B cell (primary cell): ENCODE measurements around the gene DHRS12. TPM values are rescaled to one million over a fixed set of nuclear protein-coding genes. Genes with fewer than 3 reads are reported as not detected.

Experiments used
- ATAC-seq: fragments of 200-7000 bp; cut with Tn5 transposase; one replicate; pipeline ENCODE4 v1.10.0; 2021; ENCODE audit warnings: low read depth, mild to moderate bottlenecking, moderate number of reproducible peaks, moderate library complexity
- CTCF ChIA-PET: fragments of 350-600 bp; sonication (Branson Sonifier 250); formaldehyde crosslinking; loops from one replicate; lab custom pipeline; 2021; ENCODE audit warnings: antibody characterized with exemption, inconsistent platforms; lab: Charles Lee
- POLR2A ChIA-PET: fragments of 350-600 bp; sonication (Branson Sonifier 250); formaldehyde crosslinking; loops from one replicate; lab custom pipeline; 2021; ENCODE audit warnings: antibody characterized with exemption; lab: Charles Lee
- DNase-seq: peaks from one replicate; pipeline ENCODE4 v3.0.0; 2013
- H2AFZ ChIP-seq: 2 replicates; pipeline ENCODE4 v1.6.1; 2012; ENCODE audit warnings: mild to moderate bottlenecking, low read depth, low read length; ENCODE audit not compliant: insufficient read depth, poor library complexity, severe bottlenecking
- H3K27ac ChIP-seq, 2 donors: 1 replicate in 1 of 2; 2 replicates in 1 of 2; pipeline ENCODE4 v1.5.1; 2012 to 2013; ENCODE audit warnings: low read length in 2 of 2, mild to moderate bottlenecking in 2 of 2, moderate library complexity in 1 of 2
- H3K27me3 ChIP-seq, 4 experiments: fragments of 200-600 bp in 1 of 4; sonication (generic) in 1 of 4; replicated peaks in 1 of 4; 1 replicate in 2 of 4; 2 replicates in 2 of 4; pipeline versions ENCODE4 v1.6.1 to v1.7.0; 2013 to 2016; ENCODE audit warnings: low read length in 3 of 4, mild to moderate bottlenecking in 2 of 4, mixed read lengths in 1 of 4, moderate library complexity in 1 of 4; ENCODE audit not compliant: insufficient read depth in 4 of 4, control insufficient read depth in 3 of 4; ENCODE audit errors: control extremely low read depth in 1 of 4
- H3K36me3 ChIP-seq, 2 experiments: replicated peaks in 1 of 2; 1 replicate in 1 of 2; 2 replicates in 1 of 2; pipeline versions ENCODE4 v1.6.1 to v1.7.1; 2013; ENCODE audit warnings: low read length in 1 of 2; ENCODE audit not compliant: insufficient read depth in 2 of 2, control insufficient read depth in 1 of 2; ENCODE audit errors: control extremely low read depth in 1 of 2, extremely low read depth in 1 of 2
- H3K4me1 ChIP-seq, 2 donors: fragments of 200-600 bp in 1 of 2; sonication (generic) in 1 of 2; 1 replicate in 1 of 2; 2 replicates in 1 of 2; pipeline versions ENCODE4 v1.5.1 to v1.6.1; 2013 to 2017; ENCODE audit warnings: low read length in 2 of 2; ENCODE audit not compliant: control insufficient read depth in 2 of 2, insufficient read depth in 2 of 2
- H3K4me2 ChIP-seq: replicated peaks from 2 replicates; pipeline ENCODE3; 2012; ENCODE audit warnings: mild to moderate bottlenecking, low read depth, low read length; ENCODE audit not compliant: poor library complexity, severe bottlenecking
- H3K4me3 ChIP-seq, 5 experiments: fragments of 200-600 bp in 1 of 5; sonication (generic) in 1 of 5; 1 replicate in 3 of 5; 2 replicates in 2 of 5; pipeline versions ENCODE4 v1.5.1 to v1.7.0; 2011 to 2016; ENCODE audit warnings: low read length in 4 of 5, mild to moderate bottlenecking in 4 of 5, low read depth in 2 of 5, control low read depth in 1 of 5, moderate library complexity in 1 of 5; ENCODE audit not compliant: insufficient read depth in 1 of 5; ENCODE audit errors: control extremely low read depth in 1 of 5, extremely low read depth in 1 of 5
- H3K79me2 ChIP-seq: fragments of 200-600 bp; sonication (generic); one replicate; pipeline ENCODE4 v1.6.0; 2016; ENCODE audit warnings: low read length; ENCODE audit not compliant: control insufficient read depth, insufficient read depth
- H3K9ac ChIP-seq: fragments of 200-600 bp; sonication (generic); 2 replicates; pipeline ENCODE4 v1.6.1; 2017; ENCODE audit warnings: mild to moderate bottlenecking, low read length, moderate library complexity
- H3K9me3 ChIP-seq, 3 donors: one replicate each; pipeline versions ENCODE4 v1.6.1 to v1.7.1; 2013; ENCODE audit warnings: low read length in 2 of 3; ENCODE audit not compliant: control insufficient read depth in 2 of 3, insufficient read depth in 1 of 3; ENCODE audit errors: control extremely low read depth in 1 of 3
- H4K20me1 ChIP-seq: 2 replicates; pipeline ENCODE4 v1.6.0; 2012; ENCODE audit warnings: mild to moderate bottlenecking, low read length; ENCODE audit not compliant: insufficient read depth, control insufficient read depth, poor library complexity, severe bottlenecking
- H3K27ac Mint-ChIP-seq: one replicate; pipeline ENCODE4 v1.8.0; 2021; ENCODE audit warnings: mixed read lengths
- H3K27me3 Mint-ChIP-seq: one replicate; pipeline ENCODE4 v1.8.0; 2021; ENCODE audit warnings: mixed read lengths
- H3K4me1 Mint-ChIP-seq: one replicate; pipeline ENCODE4 v1.8.0; 2021; ENCODE audit warnings: mixed read lengths
- H3K4me3 Mint-ChIP-seq: one replicate; pipeline ENCODE4 v1.8.0; 2021; ENCODE audit warnings: mixed read lengths
- H3K9me3 Mint-ChIP-seq: one replicate; pipeline ENCODE4 v1.8.0; 2022; ENCODE audit warnings: mixed read lengths; ENCODE audit not compliant: insufficient read depth
- CTCF ChIP-seq: fragments of 200-600 bp; IDR thresholded peaks from one replicate; pipeline ENCODE4 v1.8.0; 2022; ENCODE audit warnings: antibody characterized with exemption, mild to moderate bottlenecking
- EZH2 ChIP-seq: IDR thresholded peaks from 2 replicates; pipeline ENCODE4 v1.6.1; 2012; ENCODE audit warnings: borderline replicate concordance, low read depth, mild to moderate bottlenecking, moderate library complexity, low read length; ENCODE audit not compliant: insufficient read depth, poor library complexity, severe bottlenecking
- WGBS: methylation state at CpG from one replicate; pipeline ENCODE4 v1.1.5; 2013; ENCODE audit warnings: missing lambda C conversion rate; ENCODE audit not compliant: insufficient coverage; 5-methylcytosine and 5-hydroxymethylcytosine counted together
- intact Hi-C: fragments of 100-400 bp; cut with micrococcal nuclease; formaldehyde crosslinking; loops from one replicate; pipeline ENCODE4 v1.10.0; 2022
- polyA plus RNA-seq: library from polyadenylated mRNA; depleted of rRNA; stranded (reverse); fragments of >200 nt; gene quantifications from 2 replicates; pipeline ENCODE4 v1.2.3, GENCODE V29; 2012
- total RNA-seq, 2 donors: library from RNA; stranded (reverse); fragments of 120-200 nt in 1 of 2; gene quantifications; 1 replicate in 1 of 2; 2 replicates in 1 of 2; pipeline versions ENCODE4 v1.2.3 to v1.2.4, GENCODE V29; 2013 to 2022

Gene DHRS12
- total and polyA plus RNA-seq, 2 donors (not counting 1 experiment from before 2014, with no cell fraction given) = 12.0 to 23.2 TPM

- Mint-ChIP-seq H3K9me3 (no peaks in the 10 kb centered on the region), H3K27me3 (no peaks in the 10 kb centered on the region), H3K4me1 (peaks cover 28% of the 10 kb centered on the region), H3K27ac (no peak overlapping the region), H3K4me3 (no peak overlapping the region)
- 100% methylated on average over 11 of the region's 16 CpGs for WGBS
- no peaks in the 10 kb centered on the region for H3K9me3 ChIP-seq
- no peak overlapping the region for H2AFZ ChIP-seq
- ChIA-PET POLR2A (no interaction called here), CTCF (interaction anchor here (1.0 to 1.4 kb wide), 2 partner anchors 34 to 327 kb away, joined by 3 to 4 read pairs; no protein-coding TSS in a partner anchor)
- H3K9ac ChIP-seq = no peak overlapping the region
- peaks cover 12 to 16% of the 10 kb centered on the region in 2 donors for H3K4me1 ChIP-seq
- no peak overlapping the region for H3K27ac ChIP-seq
- no peak overlapping the region for H3K4me2 ChIP-seq
- no peak for ATAC-seq
- no peaks in the 10 kb centered on the region for H4K20me1 ChIP-seq
- no peak for DNase-seq
- no peak for TF ChIP-seq EZH2
- TF ChIP-seq CTCF = no peak
- H3K27me3 ChIP-seq = no peaks in the 10 kb centered on the region
- H3K4me3 ChIP-seq = no peak overlapping the region
- no peaks in the 10 kb centered on the region for H3K79me2 ChIP-seq
- intact Hi-C loops = no loop called here
- H3K36me3 ChIP-seq = peaks cover 0 to 47% of the 10 kb centered on the region in 2 experiments
Observed at GRCh38 chr13:51761643-51762350, 42.2 kb downstream of the DHRS12 start.

GRCh38 chr13:51760592-51760991 is 43.4 kb downstream of the DHRS12 start:
- no peak overlapping the region for H3K4me2 ChIP-seq
- peaks cover 0 to 55% of the 10 kb centered on the region in 2 experiments for H3K36me3 ChIP-seq
- 97% methylated on average over 12 of the region's 12 CpGs for WGBS
- no peak overlapping the region for H3K27ac Mint-ChIP-seq
- TF ChIP-seq EZH2 (no peak), CTCF (no peak)
- H3K4me1 ChIP-seq = peaks cover 12 to 16% of the 10 kb centered on the region in 2 donors
- H3K27me3 ChIP-seq = no peaks in the 10 kb centered on the region
- H2AFZ ChIP-seq = no peak overlapping the region
- intact Hi-C loops = no loop called here
- peaks cover 27% of the 10 kb centered on the region for H3K4me1 Mint-ChIP-seq
- ChIA-PET CTCF (no interaction called here), POLR2A (no interaction called here)
- H3K4me3 Mint-ChIP-seq = no peak overlapping the region
- no peaks in the 10 kb centered on the region for H3K9me3 Mint-ChIP-seq
- H3K4me3 ChIP-seq = no peak overlapping the region
- H3K9ac ChIP-seq = no peak overlapping the region
- no peaks in the 10 kb centered on the region for H3K9me3 ChIP-seq
- H3K79me2 ChIP-seq = no peaks in the 10 kb centered on the region
- DNase-seq (no peak), ATAC-seq (no peak)
- no peaks in the 10 kb centered on the region for H4K20me1 ChIP-seq
- no peaks in the 10 kb centered on the region for H3K27me3 Mint-ChIP-seq
- no peak overlapping the region for H3K27ac ChIP-seq
